H1 (cell line): Measurements from ENCODE around the gene FGFBP1. TPM values are rescaled to one million over a fixed set of nuclear protein-coding genes. Genes with fewer than 3 reads are reported as not detected.

Experiments used
- CTCF ChIA-PET: fragments of 300-600 bp; sonication (Branson Sonifier 250); formaldehyde crosslinking; loops from one replicate; lab custom pipeline; 2021; ENCODE audit not compliant: partially characterized antibody; lab: Charles Lee
- POLR2A ChIA-PET: fragments of 300-600 bp; sonication (Branson Sonifier 250); formaldehyde crosslinking; loops from one replicate; lab custom pipeline; 2021; ENCODE audit warnings: inconsistent platforms; ENCODE audit not compliant: partially characterized antibody; lab: Charles Lee
- DNase-seq, 2 experiments: peaks; one replicate each; pipeline versions ENCODE4 v3.0.0 to v3.0.0-alpha.2; 2010 to 2022; ENCODE audit warnings: low spot score in 2 of 2, low read depth in 1 of 2, mixed read lengths in 1 of 2
- FAIRE-seq: peaks from 2 replicates; lab custom pipeline; 2011; peaks lifted over from hg19 to GRCh38; lab: Jason Lieb, UNC
- H2AFZ ChIP-seq: 2 replicates; pipeline ENCODE4 v1.8.1; 2012; ENCODE audit warnings: low read length, inconsistent platforms
- H2AK5ac ChIP-seq: 2 replicates; pipeline ENCODE4 v1.6.1; 2013; ENCODE audit warnings: low read depth, low read length
- H2BK120ac ChIP-seq: replicated peaks from 2 replicates; pipeline ENCODE3; 2013; ENCODE audit warnings: low read depth, low read length, inconsistent platforms
- H2BK12ac ChIP-seq: 2 replicates; pipeline ENCODE4 v1.6.1; 2013; ENCODE audit warnings: low read depth, low read length
- H2BK15ac ChIP-seq: 2 replicates; pipeline ENCODE4 v1.6.1; 2013; ENCODE audit warnings: low read length
- H2BK20ac ChIP-seq: 2 replicates; pipeline ENCODE4 v1.6.1; 2013; ENCODE audit warnings: low read length
- H2BK5ac ChIP-seq: 2 replicates; pipeline ENCODE4 v1.6.1; 2013; ENCODE audit warnings: low read depth, low read length
- H3K14ac ChIP-seq: 2 replicates; pipeline ENCODE4 v1.6.1; 2013; ENCODE audit warnings: inconsistent platforms; ENCODE audit not compliant: insufficient read length
- H3K18ac ChIP-seq: 2 replicates; pipeline ENCODE4 v1.6.1; 2013; ENCODE audit warnings: low read length; ENCODE audit errors: extremely low read depth
- H3K23ac ChIP-seq: 2 replicates; pipeline ENCODE4 v1.6.1; 2013; ENCODE audit warnings: inconsistent platforms; ENCODE audit not compliant: insufficient read length
- H3K23me2 ChIP-seq: 2 replicates; pipeline ENCODE4 v1.6.1; 2013; ENCODE audit warnings: low read depth, low read length
- H3K27ac ChIP-seq: 2 replicates; pipeline ENCODE4 v1.6.1; 2011; ENCODE audit warnings: low read depth, low read length, inconsistent platforms
- H3K27me3 ChIP-seq, 4 experiments: replicated peaks in 1 of 4; 1 replicate in 1 of 4; 2 replicates in 3 of 4; pipeline versions ENCODE4 v1.6.1 to v1.8.1; 2011 to 2013; ENCODE audit warnings: low read length in 3 of 4, mild to moderate bottlenecking in 3 of 4, inconsistent platforms in 2 of 4, mixed read lengths in 2 of 4, moderate library complexity in 1 of 4; ENCODE audit not compliant: control insufficient read depth in 3 of 4, insufficient read depth in 3 of 4; ENCODE audit errors: extremely low read depth in 1 of 4
- H3K36me3 ChIP-seq, 4 experiments: 2 replicates each; pipeline versions ENCODE4 v1.6.1 to v1.8.1; 2011 to 2013; ENCODE audit warnings: mild to moderate bottlenecking in 4 of 4, low read length in 3 of 4, moderate library complexity in 2 of 4, control low read depth in 1 of 4, inconsistent platforms in 1 of 4; ENCODE audit not compliant: insufficient read depth in 4 of 4, control insufficient read depth in 2 of 4
- H3K4ac ChIP-seq: replicated peaks from 2 replicates; pipeline ENCODE3; 2013; ENCODE audit warnings: low read length, low read depth, mixed read lengths, inconsistent platforms; ENCODE audit not compliant: insufficient read length
- H3K4me1 ChIP-seq, 4 experiments: replicated peaks in 1 of 4; 1 replicate in 1 of 4; 2 replicates in 3 of 4; pipeline versions ENCODE4 v1.6.1 to v1.8.1; 2011 to 2013; ENCODE audit warnings: low read length in 3 of 4, inconsistent platforms in 2 of 4, mixed read lengths in 1 of 4; ENCODE audit not compliant: insufficient read depth in 4 of 4, control insufficient read depth in 3 of 4
- H3K4me2 ChIP-seq, 2 experiments: 2 replicates each; pipeline versions ENCODE4 v1.6.1 to v1.8.1; 2011 to 2013; ENCODE audit warnings: low read depth in 2 of 2, low read length in 2 of 2, control low read depth in 1 of 2, inconsistent platforms in 1 of 2, mild to moderate bottlenecking in 1 of 2; ENCODE audit not compliant: insufficient read depth in 1 of 2
- H3K4me3 ChIP-seq, 4 experiments: fragments of 200-600, 300-600 bp in 1 of 4; sonication (generic), shearing (Covaris generic), sonication (Bioruptor Twin) in 1 of 4; 2 replicates each; pipeline versions ENCODE4 v1.5.1 to v1.8.1; 2011 to 2016; ENCODE audit warnings: low read length in 4 of 4, low read depth in 3 of 4, control low read depth in 2 of 4, inconsistent platforms in 2 of 4, mild to moderate bottlenecking in 2 of 4, mixed read lengths in 1 of 4, moderate library complexity in 1 of 4; ENCODE audit not compliant: insufficient read depth in 2 of 4; ENCODE audit errors: extremely low read depth in 1 of 4
- H3K56ac ChIP-seq: replicated peaks from 2 replicates; pipeline ENCODE3; 2013; ENCODE audit warnings: low read depth, mild to moderate bottlenecking, mixed read lengths, low read length, inconsistent platforms; ENCODE audit not compliant: insufficient read length
- H3K79me1 ChIP-seq: 2 replicates; pipeline ENCODE4 v1.6.1; 2013; ENCODE audit warnings: low read depth, low read length, control low read depth
- H3K79me2 ChIP-seq, 2 experiments: 2 replicates each; pipeline versions ENCODE4 v1.6.1 to v1.8.1; 2012 to 2013; ENCODE audit warnings: low read length in 2 of 2, mild to moderate bottlenecking in 2 of 2, inconsistent platforms in 1 of 2; ENCODE audit not compliant: insufficient read depth in 2 of 2, control insufficient read depth in 1 of 2
- H3K9ac ChIP-seq, 4 experiments: replicated peaks in 1 of 4; 1 replicate in 1 of 4; 2 replicates in 3 of 4; pipeline versions ENCODE4 v1.6.1 to v1.8.1; 2011 to 2013; ENCODE audit warnings: low read depth in 3 of 4, low read length in 3 of 4, control low read depth in 2 of 4, mild to moderate bottlenecking in 2 of 4, moderate library complexity in 2 of 4, inconsistent platforms in 1 of 4; ENCODE audit errors: extremely low read depth in 1 of 4
- H3K9me3 ChIP-seq, 2 experiments: 2 replicates each; pipeline versions ENCODE4 v1.6.1 to v1.8.1; 2012 to 2013; ENCODE audit warnings: mild to moderate bottlenecking in 2 of 2, moderate library complexity in 2 of 2, control low read depth in 1 of 2, inconsistent platforms in 1 of 2, low read depth in 1 of 2, low read length in 1 of 2, mixed read lengths in 1 of 2; ENCODE audit not compliant: insufficient read depth in 2 of 2
- H4K20me1 ChIP-seq, 2 experiments: replicated peaks in 1 of 2; 2 replicates each; pipeline versions ENCODE3 to v1.8.1; 2011 to 2013; ENCODE audit warnings: inconsistent platforms in 2 of 2, low read length in 2 of 2, mild to moderate bottlenecking in 1 of 2; ENCODE audit not compliant: insufficient read depth in 2 of 2, control insufficient read depth in 1 of 2
- H4K5ac ChIP-seq: 2 replicates; pipeline ENCODE4 v1.6.1; 2013; ENCODE audit warnings: low read length, low read depth, mixed read lengths, inconsistent platforms; ENCODE audit not compliant: insufficient read length
- H4K8ac ChIP-seq: 2 replicates; pipeline ENCODE4 v1.8.0; 2013; ENCODE audit warnings: mild to moderate bottlenecking, moderate library complexity, low read length, inconsistent platforms; ENCODE audit not compliant: insufficient read depth; ENCODE audit errors: extremely low read depth
- H4K91ac ChIP-seq: replicated peaks from 2 replicates; pipeline ENCODE3; 2013; ENCODE audit warnings: low read length, mixed read lengths, inconsistent platforms; ENCODE audit not compliant: insufficient read length
- CBX5 ChIP-seq: fragments of 300-800, 300-1000 bp; sonication (generic); IDR thresholded peaks from 2 replicates; pipeline ENCODE4 v1.7.1; 2016; ENCODE audit warnings: antibody characterized with exemption, low read length, low read depth
- CREB1 ChIP-seq: IDR thresholded peaks from 2 replicates; pipeline ENCODE4 v1.6.1; 2012; ENCODE audit warnings: inconsistent platforms
- EGR1 ChIP-seq: IDR thresholded peaks from 2 replicates; pipeline ENCODE4 v1.6.1; 2011; ENCODE audit warnings: low read depth, low read length, borderline replicate concordance
- EP300 ChIP-seq, 2 experiments: IDR thresholded peaks; 1 replicate in 1 of 2; 2 replicates in 1 of 2; pipeline ENCODE4 v1.6.1; 2011 to 2012; ENCODE audit warnings: low read depth in 2 of 2, low read length in 2 of 2, mild to moderate bottlenecking in 2 of 2, borderline replicate concordance in 1 of 2, inconsistent platforms in 1 of 2, moderate library complexity in 1 of 2
- EZH2 ChIP-seq: fragments of 200-600 bp; sonication (generic); IDR thresholded peaks from 2 replicates; pipeline ENCODE4 v1.7.1; 2012; ENCODE audit warnings: low read depth, mild to moderate bottlenecking, moderate library complexity, low read length, inconsistent platforms; ENCODE audit not compliant: severe bottlenecking
- GABPA ChIP-seq: IDR thresholded peaks from 2 replicates; pipeline ENCODE4 v1.6.1; 2011; ENCODE audit warnings: mild to moderate bottlenecking, low read length, moderate library complexity, borderline replicate concordance; ENCODE audit not compliant: insufficient read depth
- HDAC2 ChIP-seq, 2 experiments: fragments of 300-600 bp in 1 of 2; sonication (generic) in 1 of 2; IDR thresholded peaks; 2 replicates each; pipeline ENCODE4 v1.6.1; 2011 to 2012; ENCODE audit warnings: low read depth in 2 of 2, low read length in 2 of 2, mild to moderate bottlenecking in 2 of 2, moderate library complexity in 2 of 2, borderline replicate concordance in 1 of 2, inconsistent platforms in 1 of 2
- SP1 ChIP-seq: IDR thresholded peaks from 2 replicates; pipeline ENCODE4 v1.6.1; 2011; ENCODE audit warnings: low read depth, low read length
- TEAD4 ChIP-seq: IDR thresholded peaks from 2 replicates; pipeline ENCODE4 v1.6.1; 2012; ENCODE audit warnings: low read depth, low read length, inconsistent platforms, mixed read lengths
- ZNF274 ChIP-seq: IDR thresholded peaks from 2 replicates; pipeline ENCODE4 v1.7.0; 2012; ENCODE audit warnings: low read length, borderline replicate concordance; ENCODE audit errors: extremely low read depth
- polyA plus RNA-seq, 7 experiments: library from polyadenylated mRNA; depleted of rRNA in 3 of 7; stranded (reverse) in 5 of 7; unstranded in 2 of 7; fragments of >200 nt in 5 of 7; fragments of 200-250 nt in 2 of 7; gene quantifications; 1 replicate in 5 of 7; 2 replicates in 1 of 7; 4 replicates in 1 of 7; pipeline versions ENCODE4 v1.2.1 to v1.2.3, GENCODE V29; 2011 to 2013; ENCODE audit warnings: missing spikeins in 2 of 7, mixed read lengths in 2 of 7
- total RNA-seq: library from RNA; stranded (reverse); fragmentation: NEBNext Ultra II Directional; extraction: Animal tissue kit (Norgen Biotek cat#: 25700); gene quantifications from 2 replicates; pipeline ENCODE4 v1.2.1, GENCODE V29; 2021

The FGFBP1 gene
- total and polyA plus RNA-seq, 2 of the 8 experiments (the other 6 are each of a cell fraction or from before 2014, with no cell fraction given): 0.17 to 0.20 TPM

- Histone ChIP-seq H3K27ac (no peak overlapping the region), H3K4me1 (no peaks in the 10 kb centered on the region), H3K79me1 (no peaks in the 10 kb centered on the region), H3K9me3 (no peaks in the 10 kb centered on the region), H3K36me3 (no peaks in the 10 kb centered on the region), H2AFZ (no peak overlapping the region), H3K23me2 (no peaks in the 10 kb centered on the region), H2BK20ac (no peak overlapping the region), H3K4ac (no peak overlapping the region), H3K9ac (no peak overlapping the region), H3K79me2 (no peaks in the 10 kb centered on the region), H4K20me1 (no peaks in the 10 kb centered on the region), H3K4me3 (no peak overlapping the region), H4K8ac (no peak overlapping the region), H2BK15ac (no peak overlapping the region), H4K5ac (no peak overlapping the region), H3K56ac (no peak overlapping the region), H3K14ac (no peak overlapping the region), H3K4me2 (no peak overlapping the region), H2BK120ac (no peak overlapping the region), H3K18ac (no peak overlapping the region), H3K27me3 (no peaks in the 10 kb centered on the region), H2BK12ac (no peak overlapping the region), H3K23ac (no peak overlapping the region), H2BK5ac (no peak overlapping the region), H2AK5ac (no peak overlapping the region), H4K91ac (no peak overlapping the region)
- FAIRE-seq (no peak), DNase-seq (no peak)
- CTCF ChIA-PET: interaction anchor here (0.6 kb wide), 2 partner anchors 24 to 388 kb away, joined by 3 read pairs; no protein-coding TSS in a partner anchor
- POLR2A ChIA-PET: no interaction called here
- TF ChIP-seq ZNF274 (no peak), EGR1 (no peak), TEAD4 (no peak), HDAC2 (IDR thresholded peaks at IDR 0.05; ENCODE audit: borderline replicate concordance in 1 of 2, low read depth in 2 of 2, low read length in 2 of 2) (no peak), SP1 (no peak), GABPA (no peak), CREB1 (no peak), CBX5 (no peak), EZH2 (no peak), EP300 (IDR thresholded peaks at IDR 0.05; ENCODE audit: borderline replicate concordance in 1 of 2, low read depth in 2 of 2, low read length in 2 of 2) (no peak)
Measured at GRCh38 chr4:15898902-15899301, 39.6 kb downstream of the FGFBP1 start.
